ENCODE results near the gene SEMA4D.

Gene SEMA4D

DNA sequence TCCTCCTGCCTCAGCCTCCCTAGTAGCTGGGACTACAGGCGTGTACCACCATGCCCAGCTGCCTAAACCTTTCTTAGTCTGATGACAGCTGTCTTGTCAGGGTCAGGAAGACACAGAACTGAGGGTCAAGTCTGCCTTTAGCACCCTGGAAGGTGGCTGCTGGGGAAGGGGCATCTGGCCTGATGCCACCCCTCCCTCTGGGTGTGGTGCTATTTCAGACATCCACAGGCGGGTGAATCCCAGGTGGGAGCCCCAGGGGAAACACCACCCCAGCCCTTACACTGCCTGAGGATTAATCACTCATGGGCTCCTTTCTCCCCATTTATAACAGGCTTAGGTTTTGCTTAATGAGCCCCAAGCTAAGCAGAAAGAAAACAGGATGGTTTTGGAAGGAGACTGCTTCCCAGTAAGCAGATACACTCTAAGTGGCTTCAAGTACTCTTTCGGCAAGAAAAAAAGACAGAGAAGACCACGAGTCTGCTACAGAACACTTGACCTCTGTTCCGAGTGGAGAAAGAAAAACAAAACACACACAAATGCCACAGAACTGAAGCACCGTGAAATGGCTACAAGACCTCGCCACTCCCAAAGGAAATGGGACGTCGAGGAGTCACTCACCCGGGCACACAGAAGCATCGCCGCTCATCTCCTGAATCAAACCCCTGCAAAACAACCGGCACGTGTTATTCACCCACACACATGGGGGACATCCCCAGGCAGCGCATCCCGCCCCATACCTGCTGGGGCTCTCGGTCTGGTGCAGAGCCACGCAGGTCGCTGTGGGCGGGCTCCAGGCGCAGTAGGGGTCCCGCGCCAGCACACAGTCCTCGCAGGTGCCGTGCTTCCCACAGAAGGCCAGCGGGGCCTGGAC lies 117.2 kb downstream of the SEMA4D start:
- TF ChIP-seq, protein P1, sequence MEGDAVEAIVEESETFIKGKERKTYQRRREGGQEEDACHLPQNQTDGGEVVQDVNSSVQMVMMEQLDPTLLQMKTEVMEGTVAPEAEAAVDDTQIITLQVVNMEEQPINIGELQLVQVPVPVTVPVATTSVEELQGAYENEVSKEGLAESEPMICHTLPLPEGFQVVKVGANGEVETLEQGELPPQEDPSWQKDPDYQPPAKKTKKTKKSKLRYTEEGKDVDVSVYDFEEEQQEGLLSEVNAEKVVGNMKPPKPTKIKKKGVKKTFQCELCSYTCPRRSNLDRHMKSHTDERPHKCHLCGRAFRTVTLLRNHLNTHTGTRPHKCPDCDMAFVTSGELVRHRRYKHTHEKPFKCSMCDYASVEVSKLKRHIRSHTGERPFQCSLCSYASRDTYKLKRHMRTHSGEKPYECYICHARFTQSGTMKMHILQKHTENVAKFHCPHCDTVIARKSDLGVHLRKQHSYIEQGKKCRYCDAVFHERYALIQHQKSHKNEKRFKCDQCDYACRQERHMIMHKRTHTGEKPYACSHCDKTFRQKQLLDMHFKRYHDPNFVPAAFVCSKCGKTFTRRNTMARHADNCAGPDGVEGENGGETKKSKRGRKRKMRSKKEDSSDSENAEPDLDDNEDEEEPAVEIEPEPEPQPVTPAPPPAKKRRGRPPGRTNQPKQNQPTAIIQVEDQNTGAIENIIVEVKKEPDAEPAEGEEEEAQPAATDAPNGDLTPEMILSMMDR (conservative IDR thresholded peaks at IDR 0.05), result no peak
- H3K27ac ChIP-seq, result no peak overlapping the region

DNA sequence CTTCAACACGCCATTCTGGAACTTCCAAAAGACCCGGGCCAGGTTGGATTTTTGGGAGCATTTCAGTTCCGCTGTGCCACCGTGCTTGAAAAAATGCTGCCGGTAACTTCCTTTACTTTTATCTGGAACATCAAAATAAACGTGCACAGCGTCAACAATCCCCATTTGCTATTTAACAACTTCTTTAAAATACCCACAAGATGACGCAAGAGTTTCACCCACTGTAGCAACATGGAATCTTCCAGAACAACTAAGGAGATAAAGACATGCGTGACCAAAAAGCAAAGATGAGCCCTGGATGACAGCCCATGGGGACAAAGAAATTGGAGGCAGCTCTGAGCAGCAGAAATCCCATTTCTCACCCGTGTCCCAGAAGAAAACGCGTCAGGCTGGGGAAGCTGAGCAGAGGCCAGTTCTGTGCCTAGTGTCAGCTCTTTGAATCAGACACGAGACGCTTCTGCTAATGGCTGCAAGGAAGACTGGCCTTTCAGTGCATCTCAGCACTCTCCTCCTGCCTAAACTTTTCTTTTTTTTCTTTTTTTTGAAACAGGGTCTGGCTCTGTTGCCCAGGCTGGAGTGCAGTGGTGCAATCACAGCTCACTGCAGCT lies 118.3 kb downstream of the SEMA4D start:
- TF ChIP-seq, protein P1 (conservative IDR thresholded peaks at IDR 0.05), result no peak

DNA sequence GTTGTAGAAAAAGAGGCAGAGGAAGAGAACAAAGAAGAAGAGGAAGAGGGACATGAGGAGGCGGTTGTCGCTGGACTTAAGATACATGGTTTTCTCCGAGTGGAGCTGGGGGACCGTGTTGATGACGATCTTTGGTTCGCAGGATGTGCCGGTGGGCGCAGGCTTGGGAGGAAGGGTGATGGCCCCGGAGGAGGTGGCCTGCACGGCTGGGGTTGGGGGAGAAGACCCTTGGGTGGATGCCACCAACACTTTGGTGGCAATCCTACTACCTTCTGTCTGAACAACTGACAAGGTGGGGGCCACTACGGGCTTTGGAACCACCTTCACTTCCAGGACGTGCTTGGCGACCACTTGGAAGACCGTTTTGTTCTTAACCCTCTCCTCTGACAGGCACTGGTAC lies 118.9 kb downstream of the SEMA4D start:
- H3K27ac ChIP-seq, result no peak overlapping the region
- TF ChIP-seq, protein P1 (conservative IDR thresholded peaks at IDR 0.05), result no peak

More for the DNA sequence above, 118.3 kb downstream of the SEMA4D start:
- no peak overlapping the region for H3K27ac ChIP-seq

DNA sequence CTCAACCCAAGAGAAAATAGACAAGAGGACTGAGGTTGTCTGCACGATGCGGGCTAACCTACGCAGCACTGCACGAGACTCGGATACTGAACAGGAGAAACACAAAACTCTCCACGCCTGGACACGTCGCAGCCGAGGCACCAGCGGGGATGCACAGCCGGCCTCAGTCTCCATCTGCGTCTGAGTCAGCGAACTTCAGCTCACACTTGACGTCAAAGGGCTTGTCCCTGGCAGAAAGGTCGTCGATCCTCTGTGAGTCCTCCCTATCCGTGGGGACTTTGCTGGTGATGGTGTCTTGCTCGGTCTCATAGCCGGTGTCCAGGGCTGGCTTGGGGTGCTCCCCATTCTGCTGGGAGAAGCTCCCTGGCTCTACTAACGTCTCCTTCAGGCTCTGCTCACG lies 119.4 kb downstream of the SEMA4D start:
- no peak overlapping the region for H3K27ac ChIP-seq
- TF ChIP-seq, protein P1 (conservative IDR thresholded peaks at IDR 0.05), result no peak

GRCh38 chr9:89377411-89377810 lies 120.5 kb downstream of the SEMA4D start:
- TF ChIP-seq, protein P1 (conservative IDR thresholded peaks at IDR 0.05), result no peak
- H3K27ac ChIP-seq, result no peak overlapping the region

DNA sequence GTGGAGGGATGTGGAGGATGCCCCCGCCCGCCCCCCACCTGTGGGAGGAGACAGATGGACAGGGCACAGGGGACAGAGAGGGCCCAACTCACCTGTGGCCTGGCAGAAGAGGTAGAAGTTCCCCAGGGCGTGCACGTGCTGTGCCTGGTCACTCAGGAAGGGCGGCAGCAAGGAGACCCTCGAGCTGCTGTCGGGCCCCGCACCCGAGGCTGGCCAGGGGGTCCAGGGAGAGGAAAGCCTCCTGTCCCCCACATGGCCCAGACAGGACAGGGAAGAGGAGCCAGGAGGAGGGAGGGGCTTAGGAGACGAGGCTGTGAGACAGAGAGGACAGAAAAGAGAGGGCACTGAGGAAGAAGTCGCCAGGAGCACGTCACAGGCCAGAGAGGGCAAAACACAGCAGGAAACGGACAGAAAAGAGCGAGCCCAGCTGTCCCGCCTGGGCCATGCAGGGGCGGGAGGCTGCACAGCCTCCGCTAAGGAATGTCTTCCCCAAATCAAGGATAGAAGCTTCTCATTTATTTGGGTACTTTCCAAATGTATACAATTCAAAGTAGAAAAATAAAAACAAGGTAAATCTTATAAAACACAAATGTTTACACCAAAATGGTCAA lies 121.1 kb downstream of the SEMA4D start:
- H3K27ac ChIP-seq, result no peak overlapping the region
- TF ChIP-seq, protein P1 (conservative IDR thresholded peaks at IDR 0.05), result no peak

- peak overlapping the region; percentile 59 for H3K27ac ChIP-seq
- TF ChIP-seq, protein P1 (conservative IDR thresholded peaks at IDR 0.05), result no peak
Measured at GRCh38 chr9:89376286-89376685, 121.6 kb downstream of the SEMA4D start.

Measured in VCaP (cell line).